Non-pigmented ciliary epithelial cell (primary cell): Measurements from ENCODE around the gene ATP11A.
A peak's percentile ranks its signal among the peaks of the same experiment; 100 is the strongest.
"Not testable (repeated sequence)": the region's sequence is repeated elsewhere in the genome, so short reads cannot be mapped to it uniquely, and the experiment has no call there.

Experiments used
- DNase-seq: peaks from one replicate; pipeline ENCODE4 v3.0.0-alpha.2; 2010; ENCODE audit warnings: low read depth

ATP11A gene

GRCh38 chr13:112880221-112880641, 190.4 kb downstream of the ATP11A start:
- no peak for DNase-seq

GRCh38 chr13:112880976-112881540, 191.2 kb downstream of the ATP11A start:
- no peak for DNase-seq

GRCh38 chr13:112881656-112882554, 192.1 kb downstream of the ATP11A start:
- no peak for DNase-seq

- no peak for DNase-seq
Observed at GRCh38 chr13:112882555-112883024, 192.8 kb downstream of the ATP11A start.

GRCh38 chr13:112883241-112883945, 193.6 kb downstream of the ATP11A start:
- no peak for DNase-seq

GRCh38 chr13:112884700-112885099, 194.9 kb downstream of the ATP11A start:
- not testable (repeated sequence) for DNase-seq

GRCh38 chr13:112885242-112885781, 195.5 kb downstream of the ATP11A start:
- DNase-seq: no peak

- DNase-seq: peak; percentile 41
Observed at GRCh38 chr13:112885782-112886268, 196.0 kb downstream of the ATP11A start.

GRCh38 chr13:112887151-112887550, 197.3 kb downstream of the ATP11A start:
- DNase-seq: no peak

- DNase-seq: no peak
Observed at GRCh38 chr13:112887557-112887991, 197.7 kb downstream of the ATP11A start.

GRCh38 chr13:112888238-112889111, 198.6 kb downstream of the ATP11A start:
- no peak for DNase-seq

- DNase-seq: no peak
Observed at GRCh38 chr13:112889351-112890290, 199.8 kb downstream of the ATP11A start.

GRCh38 chr13:112890316-112891145, 200.7 kb downstream of the ATP11A start:
- no peak for DNase-seq

- no peak for DNase-seq
Observed at GRCh38 chr13:112891477-112892401, 201.9 kb downstream of the ATP11A start.

GRCh38 chr13:112892426-112893206, 202.8 kb downstream of the ATP11A start:
- DNase-seq: no peak

- DNase-seq: no peak
Observed at GRCh38 chr13:112893207-112893569, 203.3 kb downstream of the ATP11A start.
